Ovary (tissue), 9 donors: Measurements from ENCODE around the gene PRSS21. TPM values are rescaled to one million over a fixed set of nuclear protein-coding genes. Genes with fewer than 3 reads are reported as not detected.
A peak's percentile ranks its signal among the peaks of the same experiment; 100 is the strongest.

Source experiments
- DNase-seq, 5 donors: peaks; one replicate each; pipeline ENCODE4 v3.0.0-alpha.2; 2019 to 2020
- H3K27ac ChIP-seq, 2 donors: fragments of 200-600 bp; one replicate each; pipeline versions ENCODE4 v1.5.1 to v1.8.0; 2019 to 2022
- H3K27me3 ChIP-seq: fragments of 200-600 bp; one replicate; pipeline ENCODE4 v1.8.0; 2022
- H3K36me3 ChIP-seq: fragments of 200-600 bp; sonication (generic); one replicate; pipeline ENCODE4 v1.5.1; 2019
- H3K4me1 ChIP-seq: one replicate; pipeline ENCODE4 v1.8.1; 2013; ENCODE audit warnings: mild to moderate bottlenecking, moderate library complexity; ENCODE audit not compliant: insufficient read depth
- H3K4me3 ChIP-seq: fragments of 200-600 bp; sonication (generic); one replicate; pipeline ENCODE4 v1.5.1; 2017
- H3K9me3 ChIP-seq, 2 donors: fragments of 200-600 bp in 1 of 2; sonication (generic) in 1 of 2; one replicate each; pipeline versions ENCODE4 v1.5.1 to v1.8.1; 2013 to 2019; ENCODE audit warnings: mild to moderate bottlenecking in 1 of 2, moderate library complexity in 1 of 2
- CTCF ChIP-seq, 3 donors: fragments of 450-650 bp in 2 of 3; fragments of 200-600 bp in 1 of 3; IDR thresholded peaks; one replicate each; pipeline versions ENCODE4 v1.5.1 to v1.8.0; 2016 to 2022; ENCODE audit warnings: antibody characterized with exemption in 3 of 3, mild to moderate bottlenecking in 1 of 3
- EP300 ChIP-seq: sonication (generic); formaldehyde crosslinking; IDR thresholded peaks from one replicate; pipeline ENCODE4 v1.6.1; 2017; ENCODE audit warnings: antibody characterized with exemption
- POLR2A ChIP-seq: fragments of 450-650 bp; IDR thresholded peaks from one replicate; pipeline ENCODE4 v1.6.1; 2017; ENCODE audit warnings: antibody characterized with exemption, mild to moderate bottlenecking, moderate library complexity
- WGBS, 3 donors: extraction: QIAGEN DNeasy Blood & Tissue Kit in 1 of 3; methylation state at CpG; one replicate each; pipeline versions ENCODE4 v1.1.5 to v1.1.7; 2013 to 2017; 5-methylcytosine and 5-hydroxymethylcytosine counted together
- intact Hi-C, 4 donors: fragments of 100-400 bp; cut with DNase I; formaldehyde crosslinking; loops; one replicate each; pipeline versions ENCODE4 v1.11.0 to v1.15.1; 2022 to 2023
- polyA plus RNA-seq, 2 donors: library from polyadenylated mRNA; stranded (reverse); fragments of 200-250 nt in 1 of 2; fragments of 350-450 nt in 1 of 2; fragmentation: Illumina TruSeq in 1 of 2; extraction: RNeasy Lipid Tissue Mini Kit (QIAGEN cat#74804) in 1 of 2; gene quantifications; one replicate each; pipeline ENCODE4 v1.2.3, GENCODE V29; 2013 to 2014
- total RNA-seq, 7 donors: library from RNA; depleted of rRNA in 2 of 7; stranded (reverse); fragments of >200 nt in 2 of 7; fragmentation: NEBNext Ultra II Directional in 3 of 7; extraction: Animal tissue kit (Norgen Biotek cat#: 25700) in 3 of 7; gene quantifications; one replicate each; pipeline versions ENCODE4 v1.1.0 to v1.2.4, GENCODE V29; 2016 to 2023
- donor health status: DM: no; HTN: no; CAD: no; lungs with moderate emphysema.
- donor health status: DM: no; HTN: no; CAD: no.
- donor health status: Bipolar disorder and iron deficiency.
- donor health status: DM: yes; HTN: yes; CAD: no.
- donor health status: DM: no; HTN: no; CAD: no.
- donor health status: DM: yes; HTN: yes; CAD: no.

Gene PRSS21
- total and polyA plus RNA-seq, 9 donors, result 0.53 to 9.3 (median 1.0) TPM; not detected in 4

GRCh38 chr16:2827831-2828520, 10.9 kb downstream of the PRSS21 start:
- Histone ChIP-seq H3K36me3 (no peaks in the 10 kb centered on the region), H3K9me3 (no peaks in the 10 kb centered on the region), H3K4me1 (no peaks in the 10 kb centered on the region), H3K4me3 (no peak overlapping the region), H3K27me3 (no peaks in the 10 kb centered on the region), H3K27ac (no peak overlapping the region)
- intact Hi-C loops, result no loop called here
- 62 to 70% (median 64%) methylated on average over 14 of the region's 14 CpGs for WGBS, 3 donors
- DNase-seq, result peak in 1 of 5 donors; percentile 14
- TF ChIP-seq POLR2A (no peak), CTCF (IDR thresholded peaks at IDR 0.05) (no peak), EP300 (no peak)

DNA sequence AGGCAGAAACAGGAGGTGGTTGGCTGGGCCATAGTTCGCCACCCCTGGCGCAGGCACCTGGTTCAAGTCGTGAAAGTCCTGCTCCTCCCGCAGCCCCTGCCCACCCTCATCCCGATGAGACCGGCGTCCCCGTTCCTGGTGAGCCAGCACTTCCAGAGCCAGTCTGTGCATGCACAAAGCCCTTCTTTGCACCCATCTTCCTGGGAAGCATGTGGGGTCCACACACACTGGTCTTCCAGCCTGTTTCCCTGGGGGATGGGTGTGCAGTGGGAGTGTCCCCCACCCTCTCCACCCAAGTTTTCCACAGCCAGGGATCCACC, 11.4 kb downstream of the PRSS21 start:
- no peaks in the 10 kb centered on the region for H3K27me3 ChIP-seq
- no peak for DNase-seq
- H3K4me1 ChIP-seq, result no peaks in the 10 kb centered on the region
- TF ChIP-seq CTCF (IDR thresholded peaks at IDR 0.05) (no peak), POLR2A (no peak), EP300 (no peak)
- H3K4me3 ChIP-seq, result no peak overlapping the region
- H3K36me3 ChIP-seq, result no peaks in the 10 kb centered on the region
- 78 to 92% (median 86%) methylated on average over 8 of the region's 8 CpGs for WGBS, 3 donors
- H3K27ac ChIP-seq, result no peak overlapping the region
- intact Hi-C loops, result no loop called here
- H3K9me3 ChIP-seq, result no peaks in the 10 kb centered on the region

DNA sequence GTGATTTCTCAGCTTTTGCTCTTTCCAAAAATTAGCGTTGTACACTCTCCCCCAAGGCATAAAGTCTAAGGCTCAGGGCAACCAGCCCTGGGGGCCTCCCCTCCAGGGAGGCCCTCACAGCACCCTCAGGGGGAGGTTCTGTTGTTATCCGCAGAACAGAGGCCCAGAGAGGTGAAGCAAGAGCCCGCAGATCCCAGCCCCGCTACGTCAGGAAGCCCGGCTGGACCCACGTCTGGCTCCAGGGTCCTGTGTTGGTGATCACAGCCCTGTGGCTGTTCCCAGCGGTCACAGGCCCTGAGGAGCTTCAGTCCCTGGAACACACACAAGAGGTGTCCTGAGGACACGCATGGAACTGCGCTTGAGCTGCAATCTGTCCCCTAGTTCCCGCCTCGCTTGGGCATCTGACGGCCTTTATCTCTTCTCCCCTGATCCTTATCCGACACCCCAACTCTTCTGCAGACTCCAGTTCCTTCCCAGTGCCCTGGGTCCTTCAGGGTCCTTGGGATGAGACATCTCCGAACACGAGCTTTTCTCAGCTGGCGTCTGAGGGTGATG, 11.9 kb downstream of the PRSS21 start:
- 80 to 84% (median 82%) methylated on average over 17 of the region's 17 CpGs for WGBS, 3 donors
- intact Hi-C loops, result no loop called here
- H3K4me3 ChIP-seq, result no peak overlapping the region
- H3K27ac ChIP-seq, result no peak overlapping the region
- H3K36me3 ChIP-seq, result no peaks in the 10 kb centered on the region
- no peaks in the 10 kb centered on the region for H3K4me1 ChIP-seq
- no peaks in the 10 kb centered on the region for H3K27me3 ChIP-seq
- no peak for TF ChIP-seq CTCF (IDR thresholded peaks at IDR 0.05)
- DNase-seq, result no peak
- H3K9me3 ChIP-seq, result no peaks in the 10 kb centered on the region

DNA sequence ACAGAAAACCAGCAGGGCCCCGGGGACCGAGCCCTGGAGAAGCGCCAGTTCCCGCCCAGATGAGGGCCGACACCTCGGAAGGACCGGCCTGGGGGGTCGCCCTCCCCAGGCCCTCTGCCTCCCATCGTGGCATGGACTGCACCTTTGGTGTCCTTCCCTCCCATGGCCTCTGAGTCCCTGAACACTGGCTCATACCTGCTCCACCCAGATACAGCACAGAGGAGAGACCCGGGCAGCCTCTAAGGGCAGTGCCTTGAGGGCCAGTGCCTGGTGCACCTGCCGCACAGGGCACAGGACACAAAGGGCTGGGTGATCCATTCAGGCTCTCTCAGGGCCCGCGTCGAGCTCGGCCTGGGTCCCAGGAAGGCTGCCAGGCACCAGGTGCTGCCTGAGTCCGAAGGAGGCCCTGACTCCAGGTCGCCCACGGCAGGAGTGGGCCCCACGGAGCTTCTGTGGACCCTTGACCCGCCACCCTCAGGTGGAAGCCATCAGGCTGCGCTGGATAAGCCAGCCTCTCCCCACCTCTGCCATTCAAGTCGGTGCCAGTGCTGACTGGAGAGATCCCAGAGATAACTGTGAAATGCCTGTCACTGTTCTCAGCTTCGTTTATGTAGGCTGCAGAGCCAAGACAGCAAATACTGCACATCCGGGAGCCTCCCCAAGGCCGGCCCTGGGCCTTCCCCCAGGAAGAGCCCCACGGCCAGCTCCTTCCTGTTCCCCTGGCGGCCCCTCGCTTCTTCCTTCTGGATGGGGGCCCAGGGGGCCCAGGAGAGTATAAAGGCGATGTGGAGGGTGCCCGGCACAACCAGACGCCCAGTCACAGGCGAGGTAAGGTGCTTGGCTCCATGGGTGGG, 12.7 kb downstream of the PRSS21 start, which contains the start of gene ZG16B:
ZG16B (plus strand) TSS at position 803 of the 854 bp plus-strand sequence. CDS start 139 bp downstream, outside the sequence.
- WGBS, 3 donors, result 54 to 61% (median 57%) methylated on average over 32 of the region's 32 CpGs
- no peak within 1 kb of the TSS for H3K27ac ChIP-seq
- no peak within 1 kb of the TSS for H3K4me3 ChIP-seq
- H3K9me3 ChIP-seq, result no peaks in the 10 kb centered on the region
- intact Hi-C loops, result no loop called here
- H3K4me1 ChIP-seq, result no peaks in the 10 kb centered on the region
- no peaks in the 10 kb centered on the region for H3K36me3 ChIP-seq
- TF ChIP-seq CTCF (IDR thresholded peaks at IDR 0.05) (no peak), POLR2A (no peak), EP300 (no peak)
- DNase-seq, result no peak
- H3K27me3 ChIP-seq, result no peaks in the 10 kb centered on the region
